Activated CD4-positive, CD25-positive, alpha-beta regulatory T cell treated with anti-CD3 and anti-CD28 coated beads, Interleukin-2, amount 50 U/mL, for 24 hours (primary cell): ENCODE data around the gene DDX54.

ENCODE experiments used
- ATAC-seq, 2 donors: fragments of 150-1000 bp; cut with Tn5 transposase; one replicate each; pipeline ENCODE4 v1.10.0; 2021; ENCODE audit warnings: mild to moderate bottlenecking in 1 of 2, moderate library complexity in 1 of 2

DDX54 gene

DNA sequence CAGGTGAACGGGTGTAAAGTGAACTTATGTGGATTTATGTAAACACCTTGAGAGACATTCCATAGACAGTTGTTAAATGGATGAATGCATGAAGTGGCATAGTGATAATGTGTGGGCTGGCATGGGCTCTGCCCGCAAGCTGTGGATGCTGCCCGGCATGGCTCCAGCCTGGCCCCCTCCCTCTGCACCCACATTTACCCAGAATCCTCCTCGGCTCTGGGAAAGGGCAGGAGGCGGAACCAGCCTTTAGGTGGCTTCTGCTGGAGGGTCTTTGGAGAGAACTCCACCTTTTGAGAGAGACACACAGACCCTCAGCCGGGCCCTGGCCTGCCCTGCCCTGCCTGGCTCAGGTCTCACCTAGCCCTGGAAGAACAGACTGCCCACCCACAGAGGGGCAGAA is 68.4 kb downstream of the DDX54 start:
- no peak for ATAC-seq

DNA sequence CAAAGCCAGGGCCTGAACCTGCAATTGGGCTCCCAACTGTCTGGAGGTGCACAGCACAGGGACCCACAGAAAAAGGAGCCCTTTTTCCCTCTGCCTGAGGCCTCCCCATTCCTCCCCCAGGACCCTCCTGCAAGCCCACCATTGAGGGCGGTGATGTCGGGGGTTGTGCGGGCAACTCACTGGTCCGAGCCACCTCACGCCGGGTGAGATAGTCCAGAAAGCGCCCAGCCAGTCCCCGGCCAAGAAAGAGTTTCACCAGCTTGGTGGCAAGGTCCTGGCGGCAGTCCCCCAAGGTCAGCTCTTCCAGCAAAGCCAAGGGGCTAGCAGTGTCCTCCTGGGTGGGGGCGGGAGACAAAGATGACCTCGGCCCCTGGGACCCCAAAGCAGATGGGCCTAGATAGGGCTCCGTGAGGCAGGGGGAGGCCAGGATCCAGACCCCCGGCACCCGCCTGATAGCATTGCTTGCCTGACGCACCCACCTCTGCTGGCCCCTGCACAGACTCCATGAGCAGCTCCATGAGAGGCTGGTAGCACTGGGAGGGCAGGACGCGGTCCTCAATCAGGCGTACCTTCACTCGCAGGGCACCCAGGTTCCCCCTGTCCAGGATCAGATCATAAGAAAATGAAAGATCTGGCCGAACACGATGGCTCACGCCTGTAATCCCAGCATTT is 69.7 kb downstream of the DDX54 start:
- no peak for ATAC-seq

DNA sequence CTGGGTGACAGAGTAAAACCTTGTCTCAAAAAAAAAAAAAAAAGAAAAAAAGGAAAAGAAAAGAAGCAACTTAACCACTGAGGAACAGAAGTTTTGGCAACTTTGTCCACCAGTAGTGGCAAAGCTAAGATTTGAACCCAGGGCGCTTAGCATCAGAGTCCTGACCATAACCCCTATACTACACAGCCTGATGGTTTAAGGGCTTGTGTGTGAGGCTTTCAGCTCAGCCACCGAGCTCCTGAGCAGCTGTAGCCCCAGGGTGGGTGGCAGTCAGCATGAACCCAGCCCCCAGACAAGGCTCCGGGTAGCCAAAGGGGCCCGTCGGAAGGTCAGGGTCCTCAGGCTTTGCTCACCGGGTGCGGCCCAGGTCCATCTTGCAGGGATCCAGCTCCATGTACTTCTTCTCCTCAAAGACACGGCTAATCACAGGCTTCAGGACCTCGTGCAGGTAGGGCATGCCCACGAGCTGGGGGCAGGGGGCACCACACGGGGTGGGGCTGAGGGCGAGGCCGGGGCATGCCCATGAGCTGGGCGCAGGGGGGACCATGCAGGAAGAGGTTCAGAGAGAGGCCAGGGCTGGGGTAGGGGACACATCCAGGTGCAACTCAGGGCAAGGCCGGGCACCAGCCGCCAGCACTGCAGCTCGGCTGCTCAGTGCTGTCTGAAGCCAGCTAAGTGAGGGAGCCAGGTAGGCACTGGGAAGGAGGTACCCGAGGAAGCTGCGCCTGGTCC is 70.7 kb downstream of the DDX54 start:
- ATAC-seq: no peak

DNA sequence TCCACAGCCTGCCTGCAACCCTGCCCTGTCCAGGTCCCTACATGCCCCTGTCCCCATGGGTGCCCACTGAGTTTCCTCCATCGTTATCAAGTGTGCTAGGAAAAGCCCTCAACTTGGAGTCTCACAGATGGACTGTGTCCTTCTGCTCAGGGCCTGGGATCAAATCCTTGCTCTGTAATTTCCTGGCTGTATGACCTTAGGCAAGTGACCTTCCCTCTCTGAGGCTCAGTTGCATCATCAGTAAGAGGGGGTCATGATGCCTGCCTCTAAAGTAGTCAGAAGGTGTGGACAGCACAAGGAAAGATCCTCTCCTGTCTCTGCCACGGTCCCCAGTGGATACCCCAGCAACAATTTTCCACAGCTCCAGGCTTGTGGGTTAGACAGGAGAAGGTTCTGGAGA is 71.9 kb downstream of the DDX54 start:
- ATAC-seq: no peak

DNA sequence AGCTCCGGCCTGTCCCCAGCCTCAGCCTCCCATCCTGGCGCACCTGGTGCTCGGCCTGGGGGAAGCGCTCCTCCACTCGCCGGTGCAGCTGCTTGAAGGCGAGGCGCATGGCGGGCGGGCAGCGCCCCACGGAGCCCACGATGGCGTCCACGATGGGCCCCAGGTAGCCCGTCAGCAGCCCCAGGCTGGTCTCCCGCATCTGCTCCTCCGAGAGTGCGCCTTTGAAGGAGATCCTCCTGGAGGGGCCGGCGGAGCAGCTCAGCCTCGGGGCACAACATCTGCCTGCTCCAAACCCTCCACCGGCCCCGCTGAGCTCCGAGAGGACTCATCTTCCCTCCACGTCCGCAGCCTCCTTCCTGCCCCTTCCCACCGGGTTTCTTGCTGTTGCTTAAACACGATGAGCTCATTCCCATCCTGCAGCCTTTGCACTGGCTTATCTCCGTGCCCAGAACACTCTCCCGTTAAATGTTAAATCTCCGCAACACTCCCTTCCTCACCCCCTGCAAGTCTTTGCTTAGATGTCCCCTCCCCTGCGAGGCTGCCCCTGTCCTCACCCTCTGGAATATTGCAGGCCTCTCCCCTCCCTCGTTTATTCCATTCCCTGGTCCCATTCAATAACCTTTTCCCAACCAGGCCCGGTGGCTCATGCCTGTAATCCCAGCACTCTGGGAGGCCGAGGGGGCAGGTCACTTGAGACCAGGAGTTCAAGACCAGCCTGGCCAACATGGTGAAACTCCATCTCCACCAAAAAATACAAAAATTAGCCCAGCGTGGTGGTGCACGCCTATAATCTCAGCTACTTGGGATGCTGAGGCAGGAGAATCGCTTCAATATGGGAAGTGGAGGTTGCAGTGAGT is 73.0 kb downstream of the DDX54 start:
- ATAC-seq: no peak

DNA sequence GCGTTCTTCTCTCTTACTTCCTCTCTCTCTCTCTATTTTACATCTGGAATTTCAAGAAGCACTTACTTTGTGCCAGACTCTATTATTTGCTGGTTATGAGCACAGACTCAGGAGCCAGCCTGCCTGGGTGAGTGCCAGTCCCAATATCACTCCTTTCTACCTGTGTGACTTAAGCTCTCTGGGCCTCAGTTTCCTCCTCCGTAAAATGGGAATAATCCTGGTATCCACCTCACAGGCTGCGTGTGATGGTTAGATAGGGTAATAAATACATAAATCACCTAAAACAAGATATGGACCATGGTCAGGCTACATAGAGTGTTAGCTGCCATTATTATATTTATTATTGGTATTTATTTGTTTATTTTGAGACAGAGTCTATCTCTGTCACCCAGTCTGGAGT is 74.0 kb downstream of the DDX54 start:
- no peak for ATAC-seq

DNA sequence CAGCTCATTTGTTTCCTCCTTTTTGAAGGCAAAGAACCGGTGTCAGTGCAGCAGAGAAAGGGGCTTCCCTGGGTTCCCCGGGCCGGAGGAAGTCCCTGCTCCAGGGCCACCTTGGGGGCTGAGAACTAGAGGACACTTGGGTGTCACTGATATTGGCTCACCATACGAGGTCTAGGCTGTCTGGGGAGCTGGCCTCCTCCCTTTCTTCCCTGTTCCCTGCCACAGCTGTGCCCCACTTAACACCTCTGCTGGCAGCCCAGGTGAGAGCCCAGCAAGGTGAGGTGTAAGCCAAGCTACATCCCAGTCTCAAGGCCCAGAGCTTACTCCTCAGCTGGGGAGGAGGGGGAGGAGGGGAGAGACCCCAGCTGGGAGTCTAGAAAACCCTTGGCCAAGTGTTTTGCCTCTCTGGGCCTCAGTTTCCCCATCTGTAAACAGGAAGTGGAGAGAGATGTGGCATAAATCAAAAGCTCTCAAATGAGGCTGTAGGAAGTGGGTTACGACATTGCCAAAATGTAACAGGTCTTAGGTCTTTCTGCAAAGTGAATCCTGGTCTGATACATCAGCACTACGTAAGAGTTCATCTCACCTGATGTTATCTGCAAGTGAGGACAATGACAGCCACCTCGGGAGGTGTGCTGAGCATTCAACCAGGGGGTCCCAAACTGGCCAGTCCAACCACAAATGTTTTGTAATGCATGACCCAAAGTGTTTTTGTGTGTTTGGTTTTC is 75.2 kb downstream of the DDX54 start:
- no peak for ATAC-seq

DNA sequence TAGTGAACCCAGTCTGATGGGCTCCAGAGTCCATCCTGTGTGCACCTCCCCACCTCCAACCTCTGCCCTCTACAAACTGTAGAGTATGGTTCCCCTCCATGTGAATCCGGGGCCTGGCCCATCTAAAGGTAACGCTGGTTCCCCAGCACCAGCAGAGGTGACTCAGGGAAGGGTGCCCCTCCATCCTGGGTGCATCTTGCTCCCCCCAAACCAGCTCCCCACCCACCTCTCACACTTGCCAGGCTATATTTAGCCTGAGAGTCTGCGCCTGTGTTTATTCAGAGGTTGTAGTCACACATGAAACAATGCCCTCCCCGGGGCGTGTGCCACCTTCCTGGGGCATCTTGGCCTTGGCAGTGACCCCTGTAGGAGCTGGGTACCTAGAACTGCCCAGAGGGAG is 75.9 kb downstream of the DDX54 start:
- no peak for ATAC-seq

DNA sequence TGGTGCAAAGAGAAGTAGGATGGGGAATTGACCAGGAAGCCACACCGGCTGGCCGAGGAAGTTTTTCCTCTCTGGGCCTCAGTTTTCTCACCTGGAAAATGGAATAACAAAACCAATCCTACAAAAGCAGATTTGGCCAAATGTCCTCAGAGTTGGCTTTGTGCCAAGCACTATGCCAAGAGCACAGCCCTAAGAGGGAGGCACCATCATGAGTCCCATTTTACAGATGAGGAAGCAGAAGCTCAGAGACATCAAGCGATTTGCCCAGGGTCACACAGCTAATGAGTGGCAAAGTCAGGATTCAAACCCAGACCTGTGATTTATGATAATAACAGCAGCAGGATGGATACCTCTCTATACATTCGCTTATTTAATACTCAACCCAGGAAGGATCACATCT is 77.0 kb downstream of the DDX54 start:
- no peak for ATAC-seq
